M059J (cell line): ENCODE measurements around the gene SH3BGRL2. TPM values are rescaled to one million over a fixed set of nuclear protein-coding genes. Genes with fewer than 3 reads are reported as not detected.

ENCODE experiments used
- DNase-seq: peaks from one replicate; pipeline ENCODE4 v3.0.0-alpha.2; 2012; ENCODE audit warnings: low read depth
- total RNA-seq: library from RNA; depleted of rRNA; stranded (reverse); fragments of >200 nt; shearing (Covaris generic); gene quantifications from 2 replicates; pipeline ENCODE4 v1.2.3, GENCODE V29; 2014; rRNA removed

Gene SH3BGRL2
- 6.4 and 9.8 TPM in 2 replicates for total RNA-seq

- peak; percentile 80 for DNase-seq
Measured at GRCh38 chr6:79630883-79631692, at the start of gene SH3BGRL2. SH3BGRL2 (plus strand) TSS chr6:79631329; CDS start chr6:79631462, 133 bp downstream.

- DNase-seq, result no peak
Measured at GRCh38 chr6:79584332-79584731, 46.8 kb upstream of the SH3BGRL2 start.

GRCh38 chr6:79586548-79586947 is 44.6 kb upstream of the SH3BGRL2 start:
- DNase-seq, result peak; percentile 47

GRCh38 chr6:79589701-79590100 is 41.4 kb upstream of the SH3BGRL2 start:
- no peak for DNase-seq

GRCh38 chr6:79597155-79597554 is 34.0 kb upstream of the SH3BGRL2 start:
- no peak for DNase-seq

- no peak for DNase-seq
Measured at GRCh38 chr6:79598012-79598411, 33.1 kb upstream of the SH3BGRL2 start.

- no peak for DNase-seq
Measured at GRCh38 chr6:79599725-79600259, 31.3 kb upstream of the SH3BGRL2 start.

- no peak for DNase-seq
Measured at GRCh38 chr6:79600313-79600712, 30.8 kb upstream of the SH3BGRL2 start.

- DNase-seq, result peak; percentile 89
Measured at GRCh38 chr6:79600812-79601609, 30.1 kb upstream of the SH3BGRL2 start.

GRCh38 chr6:79602859-79603258 is 28.3 kb upstream of the SH3BGRL2 start:
- DNase-seq, result peak; percentile 48

GRCh38 chr6:79604583-79605037 is 26.5 kb upstream of the SH3BGRL2 start:
- peak; percentile 90 for DNase-seq

GRCh38 chr6:79605061-79605460 is 26.1 kb upstream of the SH3BGRL2 start:
- DNase-seq, result no peak

- DNase-seq, result peak; percentile 23
Measured at GRCh38 chr6:79605968-79606764, 25.0 kb upstream of the SH3BGRL2 start.

- no peak for DNase-seq
Measured at GRCh38 chr6:79607000-79607399, 24.1 kb upstream of the SH3BGRL2 start.

- no peak for DNase-seq
Measured at GRCh38 chr6:79608334-79609224, 22.6 kb upstream of the SH3BGRL2 start.

GRCh38 chr6:79609225-79609595 is 21.9 kb upstream of the SH3BGRL2 start:
- no peak for DNase-seq

- peak; percentile 48 for DNase-seq
Measured at GRCh38 chr6:79610306-79611009, 20.7 kb upstream of the SH3BGRL2 start.

GRCh38 chr6:79612457-79612856 is 18.7 kb upstream of the SH3BGRL2 start:
- no peak for DNase-seq

GRCh38 chr6:79612918-79613317 is 18.2 kb upstream of the SH3BGRL2 start:
- DNase-seq, result no peak

- no peak for DNase-seq
Measured at GRCh38 chr6:79613912-79614311, 17.2 kb upstream of the SH3BGRL2 start.
